H1 (cell line): ENCODE measurements around the gene NLRC5.

Experiments used
- BCL11A ChIP-seq, 2 experiments: IDR thresholded peaks; one replicate each; pipeline ENCODE4 v1.6.1; 2011; ENCODE audit warnings: low read depth in 2 of 2, low read length in 2 of 2, mild to moderate bottlenecking in 2 of 2
- CREB1 ChIP-seq: IDR thresholded peaks from 2 replicates; pipeline ENCODE4 v1.6.1; 2012; ENCODE audit warnings: inconsistent platforms
- CTCF ChIP-seq, 3 experiments: IDR thresholded peaks; 1 replicate in 2 of 3; 2 replicates in 1 of 3; pipeline versions ENCODE4 v1.5.1 to v1.6.1; 2011; ENCODE audit warnings: low read length in 3 of 3, mild to moderate bottlenecking in 3 of 3, inconsistent platforms in 2 of 3, low read depth in 1 of 3, moderate library complexity in 1 of 3; ENCODE audit not compliant: insufficient read depth in 1 of 3; ENCODE audit errors: control extremely low read depth in 1 of 3
- PHF8 ChIP-seq: fragments of 200-600 bp; sonication (generic); conservative IDR thresholded peaks from 2 replicates; pipeline ENCODE4 v1.7.1; 2012; ENCODE audit warnings: low read depth, mild to moderate bottlenecking, inconsistent platforms, low read length, moderate library complexity
- POLR2A ChIP-seq, 2 experiments: IDR thresholded peaks; 1 replicate in 1 of 2; 2 replicates in 1 of 2; pipeline ENCODE4 v1.6.1; 2011; ENCODE audit warnings: low read depth in 2 of 2, low read length in 2 of 2, mild to moderate bottlenecking in 2 of 2; ENCODE audit errors: control extremely low read depth in 1 of 2
- RAD21 ChIP-seq, 2 experiments: IDR thresholded peaks in 1 of 2; conservative IDR thresholded peaks in 1 of 2; 2 replicates each; pipeline ENCODE4 v1.6.1; 2011; ENCODE audit warnings: low read depth in 2 of 2, low read length in 2 of 2, improper control_type of control experiment in 1 of 2, inconsistent platforms in 1 of 2, mild to moderate bottlenecking in 1 of 2, moderate library complexity in 1 of 2
- SP1 ChIP-seq: IDR thresholded peaks from 2 replicates; pipeline ENCODE4 v1.6.1; 2011; ENCODE audit warnings: low read depth, low read length
- TAF1 ChIP-seq: IDR thresholded peaks from 2 replicates; pipeline ENCODE4 v1.6.1; 2011; ENCODE audit warnings: mild to moderate bottlenecking, low read depth, low read length

GRCh38 chr16:56944954-56945839 is 44.2 kb upstream of the NLRC5 start:
- TF ChIP-seq CTCF (IDR thresholded peaks at IDR 0.05; ENCODE audit: control extremely low read depth in 1 of 3, insufficient read depth in 1 of 3, low read depth in 1 of 3, low read length in 3 of 3) (no peak), PHF8 (no peak), CREB1 (no peak), BCL11A (IDR thresholded peaks at IDR 0.05; ENCODE audit: low read depth in 2 of 2, low read length in 2 of 2) (no peak), POLR2A (IDR thresholded peaks at IDR 0.05; ENCODE audit: control extremely low read depth in 1 of 2, low read depth in 2 of 2, low read length in 2 of 2) (no peak), SP1 (no peak), RAD21 (IDR thresholded peaks at IDR 0.05 in 1 of 2, conservative IDR thresholded peaks at IDR 0.05 in 1 of 2; ENCODE audit: low read depth in 2 of 2, low read length in 2 of 2) (no peak), TAF1 (no peak)
